Measurements from ENCODE around the gene GOLGA7B.
A peak's percentile ranks its signal among the peaks of the same experiment; 100 is the strongest.

Gene GOLGA7B

GRCh38 chr10:97849687-97850402 lies at the start of gene GOLGA7B:
Gene GOLGA7B (plus strand): TSS chr10:97849843. CDS start chr10:97850304, 461 bp downstream.
- no peak for DNase-seq

DNA sequence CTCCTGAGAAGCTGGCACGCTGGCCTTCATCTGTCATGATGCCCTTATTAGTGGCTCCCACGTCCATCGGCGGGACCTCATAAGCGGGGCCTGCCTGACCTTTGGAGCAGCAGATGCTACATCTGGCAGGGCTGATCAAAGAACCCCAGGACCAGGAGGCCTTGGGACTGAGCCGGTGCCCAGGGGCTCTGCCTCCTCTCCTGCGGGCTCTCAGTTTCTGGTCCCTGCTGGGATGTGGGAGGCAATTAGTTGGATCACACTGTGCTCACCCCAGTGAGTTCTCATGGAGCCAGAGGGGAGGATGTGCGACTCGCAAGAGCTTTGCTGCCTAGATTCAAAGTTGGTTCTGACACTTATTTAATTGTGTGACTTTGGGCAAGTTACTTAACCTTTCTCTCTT lies 49.2 kb upstream of the GOLGA7B start:
- no peak for DNase-seq

- no peak for DNase-seq
Observed at GRCh38 chr10:97801422-97801821, 48.2 kb upstream of the GOLGA7B start.

DNA sequence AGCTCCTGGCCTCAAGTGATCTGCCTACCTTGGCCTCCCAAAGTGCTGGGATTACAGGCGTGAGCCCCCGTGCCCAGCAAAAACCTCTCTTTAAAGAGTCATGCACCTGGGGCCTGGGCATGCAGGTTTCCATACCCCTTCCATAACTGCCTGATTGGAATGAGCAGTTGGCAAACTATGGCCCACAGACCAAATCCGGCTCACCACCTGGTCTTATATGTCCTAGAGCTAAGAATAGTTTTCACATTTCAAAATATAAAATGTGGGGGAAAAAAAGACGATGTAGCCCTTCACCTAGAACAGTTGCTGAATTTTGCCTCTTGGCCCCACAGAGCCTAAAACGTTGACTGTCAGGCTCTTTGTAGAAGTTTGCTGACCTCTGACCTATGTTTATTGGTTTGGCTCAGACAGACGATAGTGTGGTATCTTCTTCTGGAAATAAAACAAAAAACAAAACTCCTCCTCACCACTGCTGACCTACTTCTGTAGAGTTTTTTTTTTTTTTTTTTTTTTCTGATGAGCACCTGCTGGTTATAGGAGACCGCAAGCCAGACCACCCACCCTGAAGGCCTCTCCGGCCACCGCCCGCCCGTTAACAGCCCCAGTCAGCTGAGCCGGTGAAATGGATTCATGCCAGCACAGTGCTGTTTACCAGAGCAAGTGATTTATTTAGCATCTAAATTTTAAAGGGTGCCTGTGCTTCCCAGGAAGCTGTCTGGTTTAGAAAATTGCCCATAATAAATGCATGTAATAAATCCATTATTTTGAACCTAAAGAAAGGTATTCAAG lies 44.4 kb upstream of the GOLGA7B start:
- DNase-seq: no peak

- no peak for DNase-seq
Observed at GRCh38 chr10:97805949-97806348, 43.7 kb upstream of the GOLGA7B start.

GRCh38 chr10:97810446-97810845 lies 39.2 kb upstream of the GOLGA7B start:
- no peak for DNase-seq

DNA sequence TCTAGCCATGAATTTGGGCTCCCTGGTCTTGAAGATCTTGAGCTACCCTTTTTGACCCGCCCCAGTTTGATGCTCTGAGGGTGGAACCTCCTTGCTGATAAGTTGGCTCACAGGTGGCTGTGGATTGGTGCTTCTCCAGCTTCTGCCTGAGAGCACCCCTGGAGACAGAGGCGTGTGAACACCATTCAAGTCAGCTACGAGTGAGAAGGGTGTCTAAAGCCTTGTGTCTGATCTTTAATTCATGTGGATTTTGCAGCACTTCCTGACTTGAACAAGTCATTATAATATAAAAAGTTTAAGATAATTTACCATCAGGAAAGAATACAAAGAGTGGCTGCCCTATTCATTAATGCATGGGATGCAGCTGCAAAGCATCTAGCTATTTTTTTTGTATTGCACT lies 37.7 kb upstream of the GOLGA7B start:
- no peak for DNase-seq

DNA sequence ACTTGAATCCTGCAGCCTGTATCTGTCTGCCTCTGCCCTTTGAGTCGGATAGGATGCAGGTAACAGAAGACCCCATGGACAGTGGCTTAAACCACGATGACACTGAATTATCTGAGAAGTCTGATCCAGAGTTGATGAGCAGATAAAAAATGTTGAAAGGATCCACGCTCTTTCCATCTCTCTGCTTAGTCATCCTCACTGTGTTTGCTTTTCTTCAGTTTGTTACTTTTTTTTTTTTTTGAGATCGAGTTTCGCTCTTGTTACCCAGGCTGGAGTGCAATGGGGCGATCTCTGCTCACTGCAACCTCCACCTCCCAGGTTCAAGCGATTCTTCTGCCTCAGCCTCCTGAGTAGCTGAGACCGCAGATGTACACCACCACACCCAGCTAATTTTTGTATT lies 36.9 kb upstream of the GOLGA7B start:
- DNase-seq: no peak

DNA sequence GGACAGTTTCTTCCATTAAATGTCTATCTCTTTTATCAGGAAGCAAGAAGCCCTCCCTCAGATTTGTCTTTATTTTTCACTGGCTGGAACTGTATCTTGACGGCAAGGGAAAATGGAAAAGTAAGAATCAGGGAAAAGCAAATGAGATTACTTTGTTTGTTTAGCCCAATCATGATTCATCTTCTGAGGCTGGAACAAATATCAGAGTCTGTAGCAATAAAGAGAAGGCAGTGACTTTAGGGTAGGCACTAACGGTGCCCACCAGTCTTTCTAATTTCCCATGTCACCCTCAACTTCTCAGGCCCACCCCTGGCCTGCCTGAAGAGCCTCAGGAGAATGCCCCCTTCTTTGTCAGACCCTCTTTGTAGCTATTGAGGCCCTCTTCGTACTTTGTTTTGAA lies 36.3 kb upstream of the GOLGA7B start:
- no peak for DNase-seq

DNA sequence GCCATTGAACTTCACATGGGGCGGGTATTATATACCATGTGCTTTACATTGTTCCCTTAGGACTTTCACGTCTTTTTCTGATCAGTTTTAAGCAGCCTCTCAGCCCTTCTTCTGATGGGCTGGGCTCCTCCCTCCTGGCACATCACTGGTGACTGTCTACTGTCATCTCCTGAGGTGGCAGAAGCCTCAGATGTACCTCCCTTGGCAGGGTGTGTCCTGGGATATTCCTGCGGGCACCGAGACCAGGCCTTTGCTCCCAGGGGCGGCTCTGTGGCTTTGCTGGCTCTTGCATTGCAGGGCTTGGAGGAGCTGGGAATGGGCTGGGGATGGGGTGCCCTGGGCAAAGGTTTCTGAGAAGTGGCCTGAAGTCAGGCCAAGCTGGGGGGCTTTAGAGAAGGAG lies 34.6 kb upstream of the GOLGA7B start:
- no peak for DNase-seq

GRCh38 chr10:97816609-97817008 lies 33.0 kb upstream of the GOLGA7B start:
- DNase-seq: no peak

DNA sequence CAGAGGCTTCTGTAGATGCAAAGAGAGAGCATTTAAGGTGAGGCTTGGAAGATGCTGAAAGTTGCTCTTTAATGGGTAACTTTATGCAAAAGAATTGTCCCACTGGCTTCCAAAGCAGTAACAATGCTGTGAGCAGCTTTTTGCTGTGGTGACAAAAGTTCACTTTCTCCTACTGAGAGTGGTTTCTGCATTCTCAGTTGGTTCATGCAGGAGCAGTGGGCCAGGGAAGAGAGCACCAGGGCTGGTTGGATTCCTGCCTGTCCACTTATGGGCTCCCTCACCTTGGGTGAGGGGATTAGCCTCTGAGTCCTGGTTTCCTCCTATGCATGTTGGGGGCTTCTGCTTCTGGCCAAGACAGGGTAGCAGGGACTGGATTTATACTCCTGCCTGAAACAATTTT lies 31.1 kb upstream of the GOLGA7B start:
- DNase-seq: no peak

DNA sequence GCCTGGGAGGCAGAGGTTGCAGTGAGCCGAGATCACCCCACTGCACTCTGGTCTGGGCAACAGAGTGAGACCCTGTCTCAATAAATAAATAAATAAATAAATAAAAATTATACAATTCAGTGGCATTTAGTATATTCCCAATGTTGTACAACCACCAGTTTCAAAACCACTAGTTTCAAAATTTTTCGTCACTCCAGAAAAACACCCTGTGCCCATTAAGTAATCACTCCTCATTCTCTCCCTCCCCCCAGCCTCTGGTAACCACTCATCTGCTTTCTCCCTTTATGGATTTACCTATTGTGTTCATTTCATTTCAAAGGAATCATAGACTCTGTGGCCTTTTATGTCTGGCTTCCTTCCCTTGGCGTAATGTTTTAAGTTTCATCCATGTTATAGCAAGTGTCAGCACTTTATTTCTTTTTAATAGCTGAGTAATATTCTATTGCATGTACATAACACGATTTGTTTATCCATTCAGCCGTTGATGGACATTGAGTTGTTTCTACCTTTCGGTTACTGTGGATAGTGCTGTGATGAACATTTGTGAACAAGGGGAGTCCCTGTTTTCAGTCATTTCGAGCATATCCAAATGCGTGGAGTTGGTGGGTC lies 29.4 kb upstream of the GOLGA7B start:
- no peak for DNase-seq

DNA sequence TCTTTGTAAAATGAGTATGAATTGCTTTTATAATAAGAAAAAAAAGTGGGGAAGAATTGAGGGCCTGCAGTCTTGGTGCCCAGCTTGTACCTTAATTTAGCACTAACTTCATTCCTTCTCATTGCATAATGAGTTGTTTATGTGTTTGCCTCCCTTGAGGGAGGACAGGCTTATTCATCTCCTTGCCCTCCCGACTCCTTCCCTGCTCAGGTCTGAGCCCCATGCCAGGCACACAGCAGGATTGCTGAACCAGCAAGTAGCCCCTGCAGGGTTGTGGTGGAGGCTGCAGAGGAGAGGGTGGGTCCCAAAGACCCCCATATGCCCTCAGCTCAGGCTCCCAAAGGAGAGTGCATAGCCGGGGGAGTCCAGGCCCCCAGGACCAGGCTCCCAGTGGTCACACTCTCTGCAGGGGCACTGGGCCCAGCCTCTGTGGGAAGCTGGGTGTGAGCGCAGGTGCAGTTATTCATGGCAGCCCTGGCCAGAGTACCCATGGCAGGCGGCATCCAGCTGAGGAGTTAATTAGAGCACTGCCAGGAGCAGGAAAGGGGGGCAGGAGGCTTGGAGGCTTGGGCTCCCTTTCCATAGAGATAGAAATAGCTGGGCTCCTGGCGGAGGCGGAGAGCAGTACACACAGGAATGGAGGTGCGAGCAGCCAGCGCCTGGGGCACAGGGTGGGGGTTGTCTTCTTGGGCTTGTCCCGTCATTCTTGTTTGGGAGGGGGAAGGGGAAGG lies 28.2 kb upstream of the GOLGA7B start:
- DNase-seq: no peak

- DNase-seq: no peak
Observed at GRCh38 chr10:97822261-97822687, 27.4 kb upstream of the GOLGA7B start.

DNA sequence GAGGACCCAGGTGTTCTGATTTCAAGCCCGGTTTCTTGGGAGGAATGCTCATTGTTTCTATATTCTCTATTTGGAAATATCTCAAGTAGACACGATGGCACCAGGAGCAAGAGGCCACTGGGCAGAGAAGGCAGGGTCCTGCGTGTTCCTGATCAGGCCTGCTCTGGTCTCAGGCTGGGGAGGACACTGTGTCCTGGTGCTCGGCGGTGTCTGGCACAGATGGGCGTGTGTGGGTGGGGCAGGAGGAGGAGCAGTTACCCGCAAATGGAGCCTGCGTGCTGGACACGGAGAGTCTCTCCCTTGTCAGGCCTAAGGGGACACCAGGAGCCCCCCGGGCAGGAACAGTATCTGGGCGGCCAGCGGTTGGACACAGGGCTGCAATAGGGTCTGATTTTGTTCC lies 25.9 kb upstream of the GOLGA7B start:
- no peak for DNase-seq

DNA sequence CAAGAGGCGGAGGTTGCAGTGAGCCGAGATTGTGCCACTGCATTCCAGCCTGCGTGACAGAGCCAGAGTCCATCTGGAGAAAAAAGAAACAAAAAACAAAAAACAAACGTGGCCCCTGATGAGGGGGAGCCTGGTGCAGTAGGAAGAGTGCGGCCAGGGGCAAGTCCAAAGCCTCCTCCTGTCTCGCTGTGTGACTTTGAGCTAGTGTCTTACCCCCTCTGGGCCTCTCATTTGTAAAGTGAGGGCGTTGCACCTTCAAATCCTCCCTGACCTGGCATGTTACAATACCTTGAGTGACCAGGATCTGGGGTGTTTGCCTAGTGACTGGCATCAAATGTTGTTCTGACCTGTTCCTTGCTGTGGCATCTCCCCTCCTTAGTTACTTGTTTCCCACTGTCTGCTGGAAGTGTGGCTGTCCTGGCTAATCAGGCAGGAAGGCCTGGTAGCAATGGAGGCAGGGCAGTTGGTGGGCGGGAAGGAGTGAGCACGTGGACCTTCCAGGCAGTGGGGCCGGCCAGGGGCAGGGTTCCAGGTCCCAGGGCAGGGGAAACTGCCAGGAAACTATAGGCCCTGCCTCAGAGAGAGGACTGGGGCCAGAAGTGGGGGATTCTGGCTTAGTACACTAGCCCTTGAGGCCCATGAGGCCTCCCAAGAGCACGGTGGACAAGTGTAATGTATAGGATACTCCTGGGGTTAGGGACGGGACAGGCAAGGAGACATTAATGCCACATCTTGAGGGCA lies 24.5 kb upstream of the GOLGA7B start:
- DNase-seq: no peak

GRCh38 chr10:97826892-97827291 lies 22.8 kb upstream of the GOLGA7B start:
- no peak for DNase-seq

- DNase-seq: no peak
Observed at GRCh38 chr10:97827702-97828291, 21.8 kb upstream of the GOLGA7B start.

- no peak for DNase-seq
Observed at GRCh38 chr10:97828721-97829120, 20.9 kb upstream of the GOLGA7B start.

GRCh38 chr10:97830064-97830463 lies 19.6 kb upstream of the GOLGA7B start:
- DNase-seq: peak; percentile 69

- no peak for DNase-seq
Observed at GRCh38 chr10:97831259-97831658, 18.4 kb upstream of the GOLGA7B start.

All from NCI-H2029 treated with DMSO at 0.1 percent for 48 hours (cell line).